K562 (cell line): ENCODE measurements around the gene EPHA10. TPM values are rescaled to one million over a fixed set of nuclear protein-coding genes. Genes with fewer than 3 reads are reported as not detected.

Source experiments
- FOXP1 ChIP-seq: sonication (generic); formaldehyde crosslinking; IDR thresholded peaks from 2 replicates; pipeline ENCODE4 v1.8.0; 2022; ENCODE audit warnings: mild to moderate bottlenecking, missing genetic modification reagents
- HMG20B ChIP-seq: fragments of 250-450 bp; sonication (Bioruptor Pico); IDR thresholded peaks from 2 replicates; pipeline ENCODE4 v1.5.0; 2021; ENCODE audit warnings: mild to moderate bottlenecking
- HNRNPLL ChIP-seq: fragments of 200-400 bp; formaldehyde crosslinking; IDR thresholded peaks from 2 replicates; pipeline ENCODE4 v1.6.1; 2017; ENCODE audit warnings: low read length, low read depth, mild to moderate bottlenecking; ENCODE audit not compliant: poor library complexity, severe bottlenecking
- MBD2 ChIP-seq: sonication (generic); IDR thresholded peaks from 2 replicates; pipeline ENCODE4 v1.6.1; 2016; ENCODE audit warnings: low read depth, borderline replicate concordance
- NCOA1 ChIP-seq: fragments of 450-650 bp; IDR thresholded peaks from 2 replicates; pipeline ENCODE4 v1.6.1; 2016; ENCODE audit warnings: low read depth
- NCOA6 ChIP-seq: fragments of 450-650 bp; IDR thresholded peaks from 2 replicates; pipeline ENCODE4 v1.6.1; 2017; ENCODE audit warnings: mild to moderate bottlenecking
- PHF20 ChIP-seq: fragments of 450-650 bp; IDR thresholded peaks from 2 replicates; pipeline ENCODE4 v1.6.1; 2018; ENCODE audit not compliant: partially characterized antibody
- POLR2B ChIP-seq: fragments of 450-650 bp; IDR thresholded peaks from 2 replicates; pipeline ENCODE4 v1.6.1; 2018; ENCODE audit warnings: low read depth; ENCODE audit not compliant: partially characterized antibody
- RBM39 ChIP-seq: fragments of 200-400 bp; formaldehyde crosslinking; optimal IDR thresholded peaks from 2 replicates; pipeline ENCODE3; 2018; ENCODE audit warnings: low read depth, low read length
- RHOXF2B ChIP-seq: fragments of 250-450 bp; sonication (Bioruptor Pico); conservative IDR thresholded peaks from 2 replicates; pipeline ENCODE4 v1.5.1; 2021
- SMAD4 ChIP-seq: fragments of 250-450 bp; sonication (Bioruptor Pico); conservative IDR thresholded peaks from 2 replicates; pipeline ENCODE4 v1.8.0; 2021; ENCODE audit warnings: inconsistent platforms, mild to moderate bottlenecking, moderate library complexity
- SREBF2 ChIP-seq: sonication (generic); formaldehyde crosslinking; IDR thresholded peaks from 2 replicates; pipeline ENCODE4 v1.4.0; 2020; ENCODE audit warnings: mild to moderate bottlenecking, missing genetic modification reagents
- TCFL5 ChIP-seq: fragments of 250-450 bp; sonication (Bioruptor Pico); conservative IDR thresholded peaks from 2 replicates; pipeline ENCODE4 v1.6.1; 2021; ENCODE audit warnings: mild to moderate bottlenecking, moderate library complexity, matching md5 sums
- ZNF12 ChIP-seq: sonication (generic); formaldehyde crosslinking; IDR thresholded peaks from 2 replicates; pipeline ENCODE4 v1.4.0; 2020; ENCODE audit warnings: mild to moderate bottlenecking, missing genetic modification reagents
- ZNF347 ChIP-seq: fragments of 450-650 bp; formaldehyde crosslinking; IDR thresholded peaks from 2 replicates; pipeline ENCODE4 v1.4.0; 2020; ENCODE audit warnings: low read depth, mild to moderate bottlenecking, moderate library complexity
- polyA plus RNA-seq, 8 experiments: library from polyadenylated mRNA; depleted of rRNA in 4 of 8; stranded (reverse) in 5 of 8; unstranded in 3 of 8; fragments of >200 nt; fragmentation: Nextera tagmentation in 2 of 8; fragmentation: Illumina TruSeq in 1 of 8; extraction: Ambion mirVana in 2 of 8; extraction: Trizol in 1 of 8; gene quantifications; 2 replicates each; pipeline versions ENCODE4 v1.2.1 to v1.2.3, GENCODE V29; 2011 to 2014; ENCODE audit warnings: inconsistent platforms in 1 of 8, missing spikeins in 1 of 8
- total RNA-seq, 7 experiments: library from RNA; depleted of rRNA in 6 of 7; stranded (reverse); fragments of >200 nt in 6 of 7; fragmentation: Illumina TruSeq in 2 of 7; extraction: Trizol in 2 of 7; gene quantifications; 2 replicates each; pipeline versions ENCODE4 v1.2.1 to v1.2.3, GENCODE V29; 2011 to 2021; ENCODE audit warnings: low replicate concordance in 1 of 7
- TF ChIP-seq, protein P1 (sequence below): fragments of 250-450 bp; sonication (Bioruptor Pico); IDR thresholded peaks from 2 replicates; pipeline ENCODE4 v1.5.0; 2021; ENCODE audit warnings: mild to moderate bottlenecking, moderate library complexity
- TF ChIP-seq, protein P2 (sequence below): fragments of 250-450 bp; sonication (Bioruptor Pico); IDR thresholded peaks from 2 replicates; pipeline ENCODE4 v1.5.0; 2022; ENCODE audit warnings: mild to moderate bottlenecking
- TF ChIP-seq, protein P3 (sequence below): sonication (generic); formaldehyde crosslinking; IDR thresholded peaks from 2 replicates; pipeline ENCODE4 v1.8.0; 2022; ENCODE audit warnings: mild to moderate bottlenecking, missing genetic modification reagents, borderline replicate concordance
- TF ChIP-seq, protein P4 (sequence below): fragments of 250-450 bp; sonication (Bioruptor Pico); IDR thresholded peaks from 2 replicates; pipeline ENCODE4 v1.8.0; 2021; ENCODE audit warnings: moderate library complexity, mild to moderate bottlenecking, inconsistent platforms
- TF ChIP-seq, protein P5 (sequence below): sonication (generic); formaldehyde crosslinking; IDR thresholded peaks from 2 replicates; pipeline ENCODE4 v1.9.0; 2022; ENCODE audit warnings: mild to moderate bottlenecking, missing genetic modification reagents

The EPHA10 gene
- total and polyA plus RNA-seq, 9 of the 15 experiments (the other 6 are each of a cell fraction or from before 2014, with no cell fraction given): 0.03 TPM; not detected in 8

DNA sequence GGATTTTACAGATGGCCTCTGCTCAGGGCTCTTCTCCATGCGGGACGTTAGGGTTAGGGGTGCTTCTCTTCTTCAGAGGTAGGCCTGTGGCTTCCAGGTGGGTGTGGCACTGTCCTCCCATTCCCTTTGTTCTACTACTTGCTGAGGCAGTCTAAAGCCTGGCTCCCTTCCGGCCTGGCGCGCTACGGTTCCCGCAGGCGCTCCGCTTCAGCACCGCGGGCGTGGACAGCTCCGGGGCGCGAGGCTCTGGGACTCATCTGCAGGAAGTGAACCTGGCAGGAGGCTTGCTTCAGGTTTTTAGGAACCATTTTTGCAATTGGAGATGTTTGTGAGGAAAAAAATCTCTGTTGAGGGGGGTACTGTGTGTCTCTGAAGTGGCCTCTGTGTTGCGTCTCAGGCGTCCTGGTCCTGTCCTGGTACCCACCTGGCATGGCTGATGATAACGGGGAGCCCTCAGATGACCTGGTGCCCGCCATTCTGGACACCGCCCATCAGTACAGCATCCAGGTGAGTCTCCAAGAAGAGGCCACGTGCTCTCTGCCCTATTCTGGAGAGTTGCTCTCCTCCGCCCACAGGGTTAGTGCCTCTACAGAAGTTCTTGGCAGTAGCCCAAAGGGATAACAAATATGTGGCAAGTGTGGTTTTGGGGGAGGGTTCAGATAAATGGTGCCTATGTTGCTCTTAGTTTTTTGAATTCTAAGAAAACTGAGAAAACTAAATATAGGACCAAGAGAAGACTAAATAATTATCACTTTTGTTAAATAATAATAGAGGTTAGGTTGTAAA lies 30.6 kb upstream of the EPHA10 start (continued):
- TF ChIP-seq FOXP1 (CRISPR knock-in tag): peak; percentile 88; the same call in 1 of the 2 replicates
- TF ChIP-seq HNRNPLL: peak; percentile 62
- no peak for TF ChIP-seq HMG20B (CRISPR knock-in tag)
- TF ChIP-seq ZNF347 (CRISPR knock-in tag): no peak
- TF ChIP-seq NCOA1: peak; percentile 52; the same call in 1 of the 2 replicates
- TF ChIP-seq, protein P1, sequence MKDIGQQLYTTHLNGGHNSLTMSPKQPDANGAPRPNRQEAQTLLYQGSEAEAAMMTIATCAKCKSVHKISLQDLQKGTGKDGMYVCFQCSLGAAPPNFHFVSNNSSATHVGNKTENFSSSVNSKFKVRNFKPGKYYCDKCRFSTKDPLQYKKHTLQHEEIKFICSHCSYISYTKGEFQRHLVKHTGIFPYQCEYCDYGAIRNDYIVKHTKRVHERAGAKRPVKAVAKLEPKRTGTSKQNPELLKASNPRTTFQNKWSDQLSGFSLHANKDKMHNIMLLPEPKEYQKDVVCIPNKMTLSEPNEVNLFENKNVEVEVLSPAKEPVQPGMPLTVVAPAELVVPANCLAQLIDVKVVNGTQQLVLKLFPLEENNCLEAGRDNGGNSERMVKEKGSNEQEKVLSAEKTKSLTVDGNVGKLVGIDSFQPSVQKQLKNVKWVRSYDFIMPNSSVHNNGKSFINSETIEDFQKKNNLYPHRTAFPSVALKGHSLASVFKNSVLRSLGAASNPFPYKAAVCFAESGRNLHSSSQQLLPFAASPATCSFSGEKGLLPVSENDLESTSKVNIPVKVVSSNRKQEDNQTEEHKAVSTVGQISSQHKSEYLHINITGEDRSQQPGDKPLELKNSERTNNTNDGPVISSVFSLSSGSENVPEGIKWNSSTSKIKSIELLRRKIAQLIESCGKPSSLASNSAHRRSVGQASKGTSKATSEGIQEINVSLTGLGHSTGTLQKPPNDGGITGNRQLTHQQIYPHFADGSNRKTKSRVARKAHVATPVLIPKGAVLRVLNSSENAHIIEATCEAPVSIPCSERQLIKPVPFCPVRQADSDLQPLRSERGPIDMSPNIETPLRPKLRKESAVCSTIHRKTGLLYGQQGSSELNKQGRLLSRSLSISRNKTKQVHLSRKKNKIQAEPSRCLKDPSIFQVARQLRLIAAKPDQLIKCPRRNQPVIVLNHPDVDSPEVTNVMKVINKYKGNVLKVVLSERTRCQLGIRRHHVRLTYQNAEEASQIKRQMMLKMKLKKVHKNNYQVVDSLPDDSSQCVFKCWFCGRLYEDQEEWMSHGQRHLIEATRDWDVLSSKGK (CRISPR knock-in tag): no peak
- TF ChIP-seq, protein P2, sequence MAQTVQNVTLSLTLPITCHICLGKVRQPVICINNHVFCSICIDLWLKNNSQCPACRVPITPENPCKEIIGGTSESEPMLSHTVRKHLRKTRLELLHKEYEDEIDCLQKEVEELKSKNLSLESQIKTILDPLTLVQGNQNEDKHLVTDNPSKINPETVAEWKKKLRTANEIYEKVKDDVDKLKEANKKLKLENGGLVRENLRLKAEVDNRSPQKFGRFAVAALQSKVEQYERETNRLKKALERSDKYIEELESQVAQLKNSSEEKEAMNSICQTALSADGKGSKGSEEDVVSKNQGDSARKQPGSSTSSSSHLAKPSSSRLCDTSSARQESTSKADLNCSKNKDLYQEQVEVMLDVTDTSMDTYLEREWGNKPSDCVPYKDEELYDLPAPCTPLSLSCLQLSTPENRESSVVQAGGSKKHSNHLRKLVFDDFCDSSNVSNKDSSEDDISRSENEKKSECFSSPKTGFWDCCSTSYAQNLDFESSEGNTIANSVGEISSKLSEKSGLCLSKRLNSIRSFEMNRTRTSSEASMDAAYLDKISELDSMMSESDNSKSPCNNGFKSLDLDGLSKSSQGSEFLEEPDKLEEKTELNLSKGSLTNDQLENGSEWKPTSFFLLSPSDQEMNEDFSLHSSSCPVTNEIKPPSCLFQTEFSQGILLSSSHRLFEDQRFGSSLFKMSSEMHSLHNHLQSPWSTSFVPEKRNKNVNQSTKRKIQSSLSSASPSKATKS (CRISPR knock-in tag): no peak
- TF ChIP-seq RBM39: no peak
- TF ChIP-seq RHOXF2B (CRISPR knock-in tag): no peak
- TF ChIP-seq NCOA6: peak; percentile 67; the same call in 1 of the 2 replicates
- TF ChIP-seq, protein P3, sequence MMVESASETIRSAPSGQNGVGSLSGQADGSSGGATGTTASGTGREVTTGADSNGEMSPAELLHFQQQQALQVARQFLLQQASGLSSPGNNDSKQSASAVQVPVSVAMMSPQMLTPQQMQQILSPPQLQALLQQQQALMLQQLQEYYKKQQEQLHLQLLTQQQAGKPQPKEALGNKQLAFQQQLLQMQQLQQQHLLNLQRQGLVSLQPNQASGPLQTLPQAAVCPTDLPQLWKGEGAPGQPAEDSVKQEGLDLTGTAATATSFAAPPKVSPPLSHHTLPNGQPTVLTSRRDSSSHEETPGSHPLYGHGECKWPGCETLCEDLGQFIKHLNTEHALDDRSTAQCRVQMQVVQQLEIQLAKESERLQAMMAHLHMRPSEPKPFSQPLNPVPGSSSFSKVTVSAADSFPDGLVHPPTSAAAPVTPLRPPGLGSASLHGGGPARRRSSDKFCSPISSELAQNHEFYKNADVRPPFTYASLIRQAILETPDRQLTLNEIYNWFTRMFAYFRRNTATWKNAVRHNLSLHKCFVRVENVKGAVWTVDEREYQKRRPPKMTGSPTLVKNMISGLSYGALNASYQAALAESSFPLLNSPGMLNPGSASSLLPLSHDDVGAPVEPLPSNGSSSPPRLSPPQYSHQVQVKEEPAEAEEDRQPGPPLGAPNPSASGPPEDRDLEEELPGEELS: peak; percentile 92; the same call in 1 of the 2 replicates
- no peak for TF ChIP-seq TCFL5 (CRISPR knock-in tag)
- peak; percentile 68 for TF ChIP-seq SMAD4
- TF ChIP-seq, protein P4, sequence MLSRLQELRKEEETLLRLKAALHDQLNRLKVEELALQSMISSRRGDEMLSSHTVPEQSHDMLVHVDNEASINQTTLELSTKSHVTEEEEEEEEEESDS (CRISPR knock-in tag): no peak
- TF ChIP-seq, protein P5, sequence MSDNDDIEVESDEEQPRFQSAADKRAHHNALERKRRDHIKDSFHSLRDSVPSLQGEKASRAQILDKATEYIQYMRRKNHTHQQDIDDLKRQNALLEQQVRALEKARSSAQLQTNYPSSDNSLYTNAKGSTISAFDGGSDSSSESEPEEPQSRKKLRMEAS (CRISPR knock-in tag): peak; percentile 84
- TF ChIP-seq POLR2B: no peak
- TF ChIP-seq SREBF2: no peak
- peak; percentile 75; the same call in 1 of the 2 replicates for TF ChIP-seq ZNF12 (CRISPR knock-in tag)
- no peak for TF ChIP-seq PHF20
- no peak for TF ChIP-seq MBD2
